ENCODE measurements around the gene CTAGE9. TPM values are rescaled to one million over a fixed set of nuclear protein-coding genes. Genes with fewer than 3 reads are reported as not detected.

Gene CTAGE9
- polyA plus RNA-seq, 1 donor from 2014 or later = not detected

DNA sequence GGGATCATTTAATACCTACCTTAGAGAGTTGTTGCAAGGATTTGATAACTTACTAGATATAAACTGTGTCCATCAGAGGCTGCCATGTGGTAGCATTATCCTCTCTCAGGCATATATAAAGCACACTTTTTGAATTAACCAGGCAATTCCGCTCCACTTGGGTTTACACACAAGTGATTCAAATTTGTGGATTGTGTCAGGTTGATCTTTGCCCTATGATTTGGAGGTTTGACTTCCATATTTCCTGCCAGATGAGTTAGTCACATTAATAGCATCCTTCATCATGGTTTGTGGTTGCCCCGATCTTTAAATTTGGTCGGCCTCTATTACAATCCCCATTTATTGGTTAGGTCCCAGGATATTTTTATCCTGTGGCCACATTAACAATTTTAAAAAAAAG lies 44.8 kb upstream of the CTAGE9 start:
- no peaks in the 10 kb centered on the region for H3K9me3 ChIP-seq (ENCODE audit: low read length)
- no peak overlapping the region for H2AFZ ChIP-seq (ENCODE audit: low read depth, low read length)
- no peaks in the 10 kb centered on the region for H3K9me2 ChIP-seq (ENCODE audit: insufficient read depth, low read length)
- no peak overlapping the region for H3K27ac ChIP-seq (ENCODE audit: low read length)
- TF ChIP-seq RAD21 (conservative IDR thresholded peaks at IDR 0.05) (no peak), POLR2AphosphoS5 (IDR thresholded peaks at IDR 0.05) (no peak), TAF1 (IDR thresholded peaks at IDR 0.05; ENCODE audit: low read depth) (no peak), SMC3 (conservative IDR thresholded peaks at IDR 0.05; ENCODE audit: poor library complexity) (no peak), EZH2 (IDR thresholded peaks at IDR 0.05; ENCODE audit: borderline replicate concordance, insufficient read depth, low read length, poor library complexity, severe bottlenecking) (no peak), MXI1 (conservative IDR thresholded peaks at IDR 0.05; ENCODE audit: poor library complexity, severe bottlenecking) (no peak), EP300 (conservative IDR thresholded peaks at IDR 0.05; ENCODE audit: poor library complexity, severe bottlenecking) (no peak)
- TF ChIP-seq, protein P1, sequence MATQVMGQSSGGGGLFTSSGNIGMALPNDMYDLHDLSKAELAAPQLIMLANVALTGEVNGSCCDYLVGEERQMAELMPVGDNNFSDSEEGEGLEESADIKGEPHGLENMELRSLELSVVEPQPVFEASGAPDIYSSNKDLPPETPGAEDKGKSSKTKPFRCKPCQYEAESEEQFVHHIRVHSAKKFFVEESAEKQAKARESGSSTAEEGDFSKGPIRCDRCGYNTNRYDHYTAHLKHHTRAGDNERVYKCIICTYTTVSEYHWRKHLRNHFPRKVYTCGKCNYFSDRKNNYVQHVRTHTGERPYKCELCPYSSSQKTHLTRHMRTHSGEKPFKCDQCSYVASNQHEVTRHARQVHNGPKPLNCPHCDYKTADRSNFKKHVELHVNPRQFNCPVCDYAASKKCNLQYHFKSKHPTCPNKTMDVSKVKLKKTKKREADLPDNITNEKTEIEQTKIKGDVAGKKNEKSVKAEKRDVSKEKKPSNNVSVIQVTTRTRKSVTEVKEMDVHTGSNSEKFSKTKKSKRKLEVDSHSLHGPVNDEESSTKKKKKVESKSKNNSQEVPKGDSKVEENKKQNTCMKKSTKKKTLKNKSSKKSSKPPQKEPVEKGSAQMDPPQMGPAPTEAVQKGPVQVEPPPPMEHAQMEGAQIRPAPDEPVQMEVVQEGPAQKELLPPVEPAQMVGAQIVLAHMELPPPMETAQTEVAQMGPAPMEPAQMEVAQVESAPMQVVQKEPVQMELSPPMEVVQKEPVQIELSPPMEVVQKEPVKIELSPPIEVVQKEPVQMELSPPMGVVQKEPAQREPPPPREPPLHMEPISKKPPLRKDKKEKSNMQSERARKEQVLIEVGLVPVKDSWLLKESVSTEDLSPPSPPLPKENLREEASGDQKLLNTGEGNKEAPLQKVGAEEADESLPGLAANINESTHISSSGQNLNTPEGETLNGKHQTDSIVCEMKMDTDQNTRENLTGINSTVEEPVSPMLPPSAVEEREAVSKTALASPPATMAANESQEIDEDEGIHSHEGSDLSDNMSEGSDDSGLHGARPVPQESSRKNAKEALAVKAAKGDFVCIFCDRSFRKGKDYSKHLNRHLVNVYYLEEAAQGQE (IDR thresholded peaks at IDR 0.05; ENCODE audit: borderline replicate concordance) = no peak
- TF ChIP-seq, protein P2, sequence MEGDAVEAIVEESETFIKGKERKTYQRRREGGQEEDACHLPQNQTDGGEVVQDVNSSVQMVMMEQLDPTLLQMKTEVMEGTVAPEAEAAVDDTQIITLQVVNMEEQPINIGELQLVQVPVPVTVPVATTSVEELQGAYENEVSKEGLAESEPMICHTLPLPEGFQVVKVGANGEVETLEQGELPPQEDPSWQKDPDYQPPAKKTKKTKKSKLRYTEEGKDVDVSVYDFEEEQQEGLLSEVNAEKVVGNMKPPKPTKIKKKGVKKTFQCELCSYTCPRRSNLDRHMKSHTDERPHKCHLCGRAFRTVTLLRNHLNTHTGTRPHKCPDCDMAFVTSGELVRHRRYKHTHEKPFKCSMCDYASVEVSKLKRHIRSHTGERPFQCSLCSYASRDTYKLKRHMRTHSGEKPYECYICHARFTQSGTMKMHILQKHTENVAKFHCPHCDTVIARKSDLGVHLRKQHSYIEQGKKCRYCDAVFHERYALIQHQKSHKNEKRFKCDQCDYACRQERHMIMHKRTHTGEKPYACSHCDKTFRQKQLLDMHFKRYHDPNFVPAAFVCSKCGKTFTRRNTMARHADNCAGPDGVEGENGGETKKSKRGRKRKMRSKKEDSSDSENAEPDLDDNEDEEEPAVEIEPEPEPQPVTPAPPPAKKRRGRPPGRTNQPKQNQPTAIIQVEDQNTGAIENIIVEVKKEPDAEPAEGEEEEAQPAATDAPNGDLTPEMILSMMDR (IDR thresholded peaks at IDR 0.05; ENCODE audit: poor library complexity, severe bottlenecking) = no peak
- no peak overlapping the region for H3K4me2 ChIP-seq (ENCODE audit: low read length)
- no peak overlapping the region for H3K9ac ChIP-seq (ENCODE audit: low read length)
- H4K20me1 ChIP-seq (ENCODE audit: insufficient read depth) = no peaks in the 10 kb centered on the region
- no peaks in the 10 kb centered on the region for H3K27me3 ChIP-seq (ENCODE audit: insufficient read depth, low read depth, low read length)
- no peaks in the 10 kb centered on the region for H3K36me3 ChIP-seq (ENCODE audit: insufficient read depth, low read length)
- no peak overlapping the region for H3K4me3 ChIP-seq (ENCODE audit: low read length)
- no peaks in the 10 kb centered on the region for H3K79me2 ChIP-seq (replicated peaks; ENCODE audit: insufficient read depth, low read length)
- no peaks in the 10 kb centered on the region for H3F3A ChIP-seq (ENCODE audit: insufficient read depth, low read length, poor library complexity, severe bottlenecking)

DNA sequence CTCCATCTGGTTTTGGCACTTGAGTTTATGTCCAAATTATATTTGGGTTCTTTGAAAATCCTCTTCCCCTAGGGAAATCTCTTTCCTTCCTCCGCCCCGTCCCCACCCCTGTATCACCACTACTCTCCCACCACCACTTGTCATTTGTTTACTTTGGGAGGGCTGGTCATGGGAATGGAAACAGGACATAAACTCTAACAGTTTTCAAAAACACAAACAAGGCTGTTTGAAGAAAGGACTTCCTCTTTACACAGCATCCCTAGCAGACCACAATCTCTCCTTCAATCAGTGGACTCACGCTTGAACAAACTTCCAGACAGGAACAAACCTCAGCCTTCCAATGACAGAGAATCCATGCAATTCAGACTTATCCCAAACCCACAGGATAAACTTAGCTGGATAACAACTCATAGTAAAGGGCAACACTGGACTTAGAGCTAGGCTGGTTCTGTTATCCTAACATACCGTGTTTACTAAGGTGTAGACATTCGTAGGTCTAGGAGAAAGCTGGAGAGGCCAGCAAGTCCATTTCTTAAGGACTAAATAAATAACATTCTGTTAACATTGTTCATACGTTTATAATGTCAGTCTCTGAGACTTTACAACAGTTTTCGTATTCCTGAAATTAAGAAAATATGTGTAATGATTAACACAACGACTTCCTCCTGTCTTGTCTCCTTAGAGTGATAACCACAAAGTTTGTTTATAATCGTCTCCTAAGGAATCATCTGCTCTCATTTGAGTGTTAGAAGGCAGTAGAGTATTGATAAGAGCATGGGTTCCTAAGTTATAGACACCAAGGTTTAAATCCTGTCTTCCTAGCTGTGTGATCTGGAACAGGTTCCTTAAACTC lies 44.1 kb upstream of the CTAGE9 start:
- Histone ChIP-seq H3K4me2 (ENCODE audit: low read length) (no peak overlapping the region), H3K9ac (ENCODE audit: low read length) (no peak overlapping the region)

More for the DNA sequence above, 44.1 kb upstream of the CTAGE9 start:
- Histone ChIP-seq H3K9me3 (ENCODE audit: low read length) (no peaks in the 10 kb centered on the region), H3K36me3 (ENCODE audit: insufficient read depth, low read length) (no peaks in the 10 kb centered on the region), H3K79me2 (replicated peaks; ENCODE audit: insufficient read depth, low read length) (no peaks in the 10 kb centered on the region), H3F3A (ENCODE audit: insufficient read depth, low read length, poor library complexity, severe bottlenecking) (no peaks in the 10 kb centered on the region), H3K9me2 (ENCODE audit: insufficient read depth, low read length) (no peaks in the 10 kb centered on the region), H3K27me3 (ENCODE audit: insufficient read depth, low read depth, low read length) (no peaks in the 10 kb centered on the region), H2AFZ (ENCODE audit: low read depth, low read length) (no peak overlapping the region), H3K27ac (ENCODE audit: low read length) (no peak overlapping the region), H4K20me1 (ENCODE audit: insufficient read depth) (no peaks in the 10 kb centered on the region), H3K4me3 (ENCODE audit: low read length) (no peak overlapping the region)
- TF ChIP-seq EP300 (conservative IDR thresholded peaks at IDR 0.05; ENCODE audit: poor library complexity, severe bottlenecking) (no peak), MXI1 (conservative IDR thresholded peaks at IDR 0.05; ENCODE audit: poor library complexity, severe bottlenecking) (no peak), RAD21 (conservative IDR thresholded peaks at IDR 0.05) (no peak), SMC3 (conservative IDR thresholded peaks at IDR 0.05; ENCODE audit: poor library complexity) (no peak), POLR2AphosphoS5 (IDR thresholded peaks at IDR 0.05) (no peak)
